ENCODE data around the gene RWDD1. TPM values are rescaled to one million over a fixed set of nuclear protein-coding genes. Genes with fewer than 3 reads are reported as not detected.

Gene RWDD1
- total and polyA plus RNA-seq, 2 of the 13 experiments (the other 11 are each of a cell fraction or from before 2014, with no cell fraction given) = 27.4 to 67.1 TPM

DNA sequence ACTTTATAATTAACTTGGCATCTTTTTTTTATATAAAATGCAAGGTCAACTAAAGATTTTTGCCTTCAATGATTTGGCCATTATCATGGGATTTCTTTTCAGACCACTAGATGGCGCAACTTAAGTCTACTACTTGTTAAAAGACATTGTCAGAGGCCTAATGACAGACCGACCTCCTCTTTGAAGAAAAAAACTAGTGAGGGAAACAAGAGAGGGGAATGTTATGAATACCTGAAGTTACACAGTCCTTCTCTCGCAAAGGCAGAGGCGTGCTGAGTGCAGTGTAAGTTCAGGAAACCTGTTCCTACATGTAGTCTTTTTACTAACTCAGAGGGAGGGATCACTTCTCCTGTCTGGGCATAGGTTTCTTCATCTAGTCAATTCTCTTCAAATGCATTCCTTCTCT, 35.1 kb upstream of the RWDD1 start:
- H2AFZ ChIP-seq (ENCODE audit: low read length) = peak overlapping the region; percentile 28
- no peaks in the 10 kb centered on the region for H3K79me2 ChIP-seq (ENCODE audit: insufficient read depth, low read length)
- H3K27me3 ChIP-seq (ENCODE audit: control insufficient read depth in 1 of 2, insufficient read depth in 2 of 2, low read length in 2 of 2) = peaks cover 0 to 37% of the 10 kb centered on the region in 2 experiments; a peak in 2 of 5 replicates
- POLR2A ChIA-PET = no interaction called here
- H3K4me1 ChIP-seq (ENCODE audit: insufficient read depth, low read length) = peaks cover 13% of the 10 kb centered on the region
- peak overlapping the region; percentile 57 for H3K4me2 ChIP-seq (ENCODE audit: low read depth, low read length)
- no peaks in the 10 kb centered on the region for H3K36me3 ChIP-seq (replicated peaks in 1 of 2; ENCODE audit: control insufficient read depth in 1 of 2, insufficient read depth in 2 of 2, low read length in 2 of 2)
- in situ Hi-C loops (cut with HindIII; ENCODE audit: extremely low pct_ligation_motif_present, low pct_unique_long_range_greater_than_20kb) (loop anchor here (10.0 kb wide), 1 partner anchor 251 kb away; no protein-coding TSS in a partner anchor), intact Hi-C loops (cut with micrococcal nuclease; ENCODE audit: unreplicated experiment) (loop anchor here (1.0 to 10.0 kb wide), 3 partner anchors 25 to 309 kb away; no protein-coding TSS in a partner anchor)
- H3K9me3 ChIP-seq (ENCODE audit: low read length) = no peaks in the 10 kb centered on the region
- H4K20me1 ChIP-seq (ENCODE audit: insufficient read depth, low read length) = no peaks in the 10 kb centered on the region
- CTCF ChIA-PET (ENCODE audit: low intra/inter-chr PET ratio, low total read pairs) = interaction anchor here (1.0 to 3.9 kb wide), 3 partner anchors 25 to 109 kb away, joined by 3 to 43 read pairs (median 25); no protein-coding TSS in a partner anchor
- WGBS (ENCODE audit: low lambda C conversion rate) = 1% methylated on average over 4 of the region's 4 CpGs
- no peak overlapping the region for H3K27ac ChIP-seq (ENCODE audit: extremely low read length, insufficient read depth, low read length)
- ATAC-seq = peak; percentile 79
- no peak overlapping the region for H3K4me3 ChIP-seq (replicated peaks in 1 of 3; ENCODE audit: insufficient read depth in 1 of 3, low read depth in 2 of 3, low read length in 3 of 3)
- peak; percentile 74 for FAIRE-seq
- no TSS peak for BruUV-seq (replicated peaks)
- DNase-seq (ENCODE audit: low spot score) = peak; percentile 73
- H3K9ac ChIP-seq (ENCODE audit: insufficient read depth, low read depth, low read length) = no peak overlapping the region
- 0 out of 2 replicates have a peak, but pooled peaks have one; percentile 20 for TF ChIP-seq HOXA5 (CRISPR knock-in tag; IDR thresholded peaks at IDR 0.05)
- no peak for TF ChIP-seq ZNF772 (CRISPR knock-in tag; IDR thresholded peaks at IDR 0.05)
- TF ChIP-seq, protein P1, sequence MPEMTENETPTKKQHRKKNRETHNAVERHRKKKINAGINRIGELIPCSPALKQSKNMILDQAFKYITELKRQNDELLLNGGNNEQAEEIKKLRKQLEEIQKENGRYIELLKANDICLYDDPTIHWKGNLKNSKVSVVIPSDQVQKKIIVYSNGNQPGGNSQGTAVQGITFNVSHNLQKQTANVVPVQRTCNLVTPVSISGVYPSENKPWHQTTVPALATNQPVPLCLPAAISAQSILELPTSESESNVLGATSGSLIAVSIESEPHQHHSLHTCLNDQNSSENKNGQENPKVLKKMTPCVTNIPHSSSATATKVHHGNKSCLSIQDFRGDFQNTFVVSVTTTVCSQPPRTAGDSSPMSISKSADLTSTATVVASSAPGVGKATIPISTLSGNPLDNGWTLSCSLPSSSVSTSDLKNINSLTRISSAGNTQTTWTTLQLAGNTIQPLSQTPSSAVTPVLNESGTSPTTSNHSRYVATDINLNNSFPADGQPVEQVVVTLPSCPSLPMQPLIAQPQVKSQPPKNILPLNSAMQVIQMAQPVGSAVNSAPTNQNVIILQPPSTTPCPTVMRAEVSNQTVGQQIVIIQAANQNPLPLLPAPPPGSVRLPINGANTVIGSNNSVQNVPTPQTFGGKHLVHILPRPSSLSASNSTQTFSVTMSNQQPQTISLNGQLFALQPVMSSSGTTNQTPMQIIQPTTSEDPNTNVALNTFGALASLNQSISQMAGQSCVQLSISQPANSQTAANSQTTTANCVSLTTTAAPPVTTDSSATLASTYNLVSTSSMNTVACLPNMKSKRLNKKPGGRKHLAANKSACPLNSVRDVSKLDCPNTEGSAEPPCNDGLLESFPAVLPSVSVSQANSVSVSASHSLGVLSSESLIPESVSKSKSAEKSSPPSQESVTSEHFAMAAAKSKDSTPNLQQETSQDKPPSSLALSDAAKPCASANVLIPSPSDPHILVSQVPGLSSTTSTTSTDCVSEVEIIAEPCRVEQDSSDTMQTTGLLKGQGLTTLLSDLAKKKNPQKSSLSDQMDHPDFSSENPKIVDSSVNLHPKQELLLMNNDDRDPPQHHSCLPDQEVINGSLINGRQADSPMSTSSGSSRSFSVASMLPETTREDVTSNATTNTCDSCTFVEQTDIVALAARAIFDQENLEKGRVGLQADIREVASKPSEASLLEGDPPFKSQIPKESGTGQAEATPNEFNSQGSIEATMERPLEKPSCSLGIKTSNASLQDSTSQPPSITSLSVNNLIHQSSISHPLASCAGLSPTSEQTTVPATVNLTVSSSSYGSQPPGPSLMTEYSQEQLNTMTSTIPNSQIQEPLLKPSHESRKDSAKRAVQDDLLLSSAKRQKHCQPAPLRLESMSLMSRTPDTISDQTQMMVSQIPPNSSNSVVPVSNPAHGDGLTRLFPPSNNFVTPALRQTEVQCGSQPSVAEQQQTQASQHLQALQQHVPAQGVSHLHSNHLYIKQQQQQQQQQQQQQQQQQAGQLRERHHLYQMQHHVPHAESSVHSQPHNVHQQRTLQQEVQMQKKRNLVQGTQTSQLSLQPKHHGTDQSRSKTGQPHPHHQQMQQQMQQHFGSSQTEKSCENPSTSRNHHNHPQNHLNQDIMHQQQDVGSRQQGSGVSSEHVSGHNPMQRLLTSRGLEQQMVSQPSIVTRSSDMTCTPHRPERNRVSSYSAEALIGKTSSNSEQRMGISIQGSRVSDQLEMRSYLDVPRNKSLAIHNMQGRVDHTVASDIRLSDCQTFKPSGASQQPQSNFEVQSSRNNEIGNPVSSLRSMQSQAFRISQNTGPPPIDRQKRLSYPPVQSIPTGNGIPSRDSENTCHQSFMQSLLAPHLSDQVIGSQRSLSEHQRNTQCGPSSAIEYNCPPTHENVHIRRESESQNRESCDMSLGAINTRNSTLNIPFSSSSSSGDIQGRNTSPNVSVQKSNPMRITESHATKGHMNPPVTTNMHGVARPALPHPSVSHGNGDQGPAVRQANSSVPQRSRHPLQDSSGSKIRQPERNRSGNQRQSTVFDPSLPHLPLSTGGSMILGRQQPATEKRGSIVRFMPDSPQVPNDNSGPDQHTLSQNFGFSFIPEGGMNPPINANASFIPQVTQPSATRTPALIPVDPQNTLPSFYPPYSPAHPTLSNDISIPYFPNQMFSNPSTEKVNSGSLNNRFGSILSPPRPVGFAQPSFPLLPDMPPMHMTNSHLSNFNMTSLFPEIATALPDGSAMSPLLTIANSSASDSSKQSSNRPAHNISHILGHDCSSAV (CRISPR knock-in tag; IDR thresholded peaks at IDR 0.05; ENCODE audit: borderline replicate concordance) = no peak
- peak; percentile 77 for TF ChIP-seq SMC3 (IDR thresholded peaks at IDR 0.05; ENCODE audit: low read length)
- TF ChIP-seq, protein P2, sequence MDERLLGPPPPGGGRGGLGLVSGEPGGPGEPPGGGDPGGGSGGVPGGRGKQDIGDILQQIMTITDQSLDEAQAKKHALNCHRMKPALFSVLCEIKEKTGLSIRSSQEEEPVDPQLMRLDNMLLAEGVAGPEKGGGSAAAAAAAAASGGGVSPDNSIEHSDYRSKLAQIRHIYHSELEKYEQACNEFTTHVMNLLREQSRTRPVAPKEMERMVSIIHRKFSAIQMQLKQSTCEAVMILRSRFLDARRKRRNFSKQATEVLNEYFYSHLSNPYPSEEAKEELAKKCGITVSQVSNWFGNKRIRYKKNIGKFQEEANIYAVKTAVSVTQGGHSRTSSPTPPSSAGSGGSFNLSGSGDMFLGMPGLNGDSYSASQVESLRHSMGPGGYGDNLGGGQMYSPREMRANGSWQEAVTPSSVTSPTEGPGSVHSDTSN (CRISPR knock-in tag; IDR thresholded peaks at IDR 0.05) = no peak
- TF ChIP-seq ZSCAN25 (CRISPR knock-in tag; IDR thresholded peaks at IDR 0.05) = no peak
- no peak for TF ChIP-seq EED (CRISPR knock-in tag; IDR thresholded peaks at IDR 0.05)
- peak; percentile 27; the same call in 1 of the 2 replicates for TF ChIP-seq SAP130 (CRISPR knock-in tag; IDR thresholded peaks at IDR 0.05; ENCODE audit: low read depth)
- TF ChIP-seq, protein P3, sequence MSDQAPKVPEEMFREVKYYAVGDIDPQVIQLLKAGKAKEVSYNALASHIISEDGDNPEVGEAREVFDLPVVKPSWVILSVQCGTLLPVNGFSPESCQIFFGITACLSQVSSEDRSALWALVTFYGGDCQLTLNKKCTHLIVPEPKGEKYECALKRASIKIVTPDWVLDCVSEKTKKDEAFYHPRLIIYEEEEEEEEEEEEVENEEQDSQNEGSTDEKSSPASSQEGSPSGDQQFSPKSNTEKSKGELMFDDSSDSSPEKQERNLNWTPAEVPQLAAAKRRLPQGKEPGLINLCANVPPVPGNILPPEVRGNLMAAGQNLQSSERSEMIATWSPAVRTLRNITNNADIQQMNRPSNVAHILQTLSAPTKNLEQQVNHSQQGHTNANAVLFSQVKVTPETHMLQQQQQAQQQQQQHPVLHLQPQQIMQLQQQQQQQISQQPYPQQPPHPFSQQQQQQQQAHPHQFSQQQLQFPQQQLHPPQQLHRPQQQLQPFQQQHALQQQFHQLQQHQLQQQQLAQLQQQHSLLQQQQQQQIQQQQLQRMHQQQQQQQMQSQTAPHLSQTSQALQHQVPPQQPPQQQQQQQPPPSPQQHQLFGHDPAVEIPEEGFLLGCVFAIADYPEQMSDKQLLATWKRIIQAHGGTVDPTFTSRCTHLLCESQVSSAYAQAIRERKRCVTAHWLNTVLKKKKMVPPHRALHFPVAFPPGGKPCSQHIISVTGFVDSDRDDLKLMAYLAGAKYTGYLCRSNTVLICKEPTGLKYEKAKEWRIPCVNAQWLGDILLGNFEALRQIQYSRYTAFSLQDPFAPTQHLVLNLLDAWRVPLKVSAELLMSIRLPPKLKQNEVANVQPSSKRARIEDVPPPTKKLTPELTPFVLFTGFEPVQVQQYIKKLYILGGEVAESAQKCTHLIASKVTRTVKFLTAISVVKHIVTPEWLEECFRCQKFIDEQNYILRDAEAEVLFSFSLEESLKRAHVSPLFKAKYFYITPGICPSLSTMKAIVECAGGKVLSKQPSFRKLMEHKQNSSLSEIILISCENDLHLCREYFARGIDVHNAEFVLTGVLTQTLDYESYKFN (CRISPR knock-in tag; conservative IDR thresholded peaks at IDR 0.05) = 0 out of 2 replicates have a peak, but pooled peaks have one; percentile 16
- no peak for TF ChIP-seq JUND (CRISPR knock-in tag; IDR thresholded peaks at IDR 0.05)
- peak in 1 of 2 experiments; percentile 38; a peak in 1 of 4 replicates for TF ChIP-seq MAFK (conservative IDR thresholded peaks at IDR 0.05 in 1 of 2, IDR thresholded peaks at IDR 0.05 in 1 of 2; ENCODE audit: low read length in 2 of 2)
- TF ChIP-seq REL (CRISPR knock-in tag; conservative IDR thresholded peaks at IDR 0.05) = no peak

Measured in HepG2 (cell line).